Uterus (tissue), 2 donors: Measurements from ENCODE around the gene TMEM213.

ENCODE experiments used
- CTCF ChIP-seq, 4 experiments: fragments of 200-600 bp in 2 of 4; fragments of 450-650 bp in 2 of 4; sonication (generic) in 2 of 4; IDR thresholded peaks; one replicate each; pipeline ENCODE4 v1.5.1; 2016 to 2019; ENCODE audit warnings: antibody characterized with exemption in 4 of 4, mild to moderate bottlenecking in 2 of 4, moderate library complexity in 1 of 4
- POLR2A ChIP-seq, 2 donors: fragments of 450-650 bp; IDR thresholded peaks; one replicate each; pipeline ENCODE4 v1.6.1; 2016; ENCODE audit warnings: antibody characterized with exemption in 2 of 2, mild to moderate bottlenecking in 1 of 2, moderate library complexity in 1 of 2

GRCh38 chr7:138838166-138838565 is 40.4 kb downstream of the TMEM213 start:
- TF ChIP-seq CTCF (IDR thresholded peaks at IDR 0.05): no peak
- no peak for TF ChIP-seq POLR2A (IDR thresholded peaks at IDR 0.05)
